ENCODE data around the gene BCAS3.

GRCh38 chr17:60832151-60832585, 154.5 kb downstream of the BCAS3 start:
- TF ChIP-seq FOXK2 (IDR thresholded peaks at IDR 0.05) (no peak), SP1 (IDR thresholded peaks at IDR 0.05) (no peak), FOXM1 (IDR thresholded peaks at IDR 0.05; ENCODE audit: borderline replicate concordance) (no peak), NFRKB (IDR thresholded peaks at IDR 0.05) (no peak), FOXA1 (IDR thresholded peaks at IDR 0.05) (no peak), SUZ12 (IDR thresholded peaks at IDR 0.05) (no peak)
